UCSD-AML1 (cell line): Measurements from ENCODE around the gene CHCHD6.

Experiments used
- DNase-seq: peaks from one replicate; lab custom pipeline; 2025; ENCODE audit not compliant: unreplicated experiment; lab: John Stamatoyannopoulos, UW

CHCHD6 gene

DNA sequence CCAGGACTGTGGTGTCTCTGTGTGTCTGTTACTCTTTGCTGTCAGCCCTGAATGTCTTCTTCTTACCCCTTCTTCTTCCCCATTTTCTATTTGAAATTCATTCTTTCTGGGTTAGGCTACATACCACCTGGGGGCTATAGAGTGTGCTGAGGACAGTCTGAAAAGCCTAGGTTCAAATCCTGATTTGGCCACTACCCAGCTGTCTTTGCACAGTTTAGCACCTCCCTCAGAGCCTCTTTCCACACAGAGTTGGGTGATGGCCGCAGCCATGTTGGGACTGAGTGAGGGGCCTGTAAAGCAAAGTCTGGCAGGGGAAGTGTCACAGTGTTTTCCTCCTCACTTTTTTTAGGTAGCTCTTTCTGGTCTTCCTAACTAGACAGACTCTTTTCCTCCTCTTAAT lies 113.7 kb downstream of the CHCHD6 start:
- no peak for DNase-seq

DNA sequence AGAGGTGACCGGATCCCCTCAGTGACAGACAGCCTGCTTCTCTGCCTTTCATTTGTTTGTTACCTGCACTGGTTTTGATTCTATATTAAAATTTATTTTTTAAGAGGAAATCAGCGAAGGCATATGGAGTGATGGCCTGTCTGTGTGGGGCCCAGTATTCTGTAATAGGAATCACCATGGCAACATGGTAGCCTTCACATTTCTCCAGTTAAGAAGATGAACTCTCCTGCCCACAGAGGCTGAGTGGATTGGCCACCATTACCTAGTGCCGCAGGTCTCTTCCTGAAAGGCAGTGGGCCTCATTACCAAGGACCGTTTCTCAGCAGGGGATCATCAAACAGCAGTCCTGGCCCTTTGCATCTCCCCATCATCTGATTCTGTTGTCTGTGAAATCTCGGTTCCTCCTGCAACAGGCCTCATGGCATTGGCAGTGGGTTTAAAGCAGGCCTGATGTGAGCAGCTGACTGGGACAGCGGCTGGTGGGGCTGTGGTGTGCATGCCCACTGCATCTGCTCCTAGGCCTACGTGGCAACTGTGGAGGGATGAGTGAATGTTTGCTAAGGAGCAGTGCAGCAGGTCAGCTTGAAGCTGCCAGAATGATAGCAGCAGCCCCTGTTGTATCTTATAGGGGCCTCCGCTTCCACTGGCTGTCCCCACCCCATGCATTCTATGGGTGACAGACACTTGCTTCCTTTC lies 114.5 kb downstream of the CHCHD6 start:
- no peak for DNase-seq

DNA sequence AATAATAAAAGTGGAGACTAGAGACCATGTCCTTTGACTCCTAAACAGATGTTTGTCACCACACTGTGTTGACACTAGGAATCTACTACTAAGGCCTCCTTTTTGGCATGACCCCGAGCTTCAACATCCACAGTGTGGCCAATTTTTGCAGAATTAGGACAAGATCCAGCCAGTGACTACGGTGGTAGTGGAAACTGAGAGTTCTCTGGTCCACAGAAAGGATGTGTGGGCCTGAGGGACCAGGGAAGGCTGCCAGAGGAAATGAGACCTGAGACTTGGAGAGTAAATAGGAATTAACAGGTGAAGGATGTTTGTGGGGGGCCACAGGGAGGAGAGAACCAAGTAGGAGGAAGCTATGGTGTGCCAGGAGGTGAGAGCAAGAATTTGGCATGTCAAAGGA lies 122.7 kb downstream of the CHCHD6 start:
- DNase-seq, result no peak

DNA sequence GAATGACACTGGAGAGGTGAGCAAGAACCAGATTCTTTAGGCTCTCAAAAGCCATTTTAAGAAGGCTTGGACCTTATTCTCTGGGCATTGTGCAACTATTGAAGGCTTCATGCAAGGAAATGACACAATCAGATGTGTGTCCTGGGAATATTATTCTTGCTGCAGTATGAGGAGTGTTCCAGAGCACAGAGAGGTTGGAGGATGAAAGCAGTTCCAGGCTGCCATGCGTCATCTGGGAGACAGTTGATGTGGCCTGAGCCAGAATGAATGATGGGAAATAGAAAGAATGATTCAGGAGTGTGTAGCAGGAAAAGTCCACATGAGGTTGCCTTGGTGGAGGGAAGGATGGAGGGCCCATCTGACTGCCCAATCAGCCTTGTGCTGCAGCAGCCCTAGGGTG lies 123.1 kb downstream of the CHCHD6 start:
- no peak for DNase-seq

GRCh38 chr3:126828306-126828705 lies 124.3 kb downstream of the CHCHD6 start:
- DNase-seq, result no peak

DNA sequence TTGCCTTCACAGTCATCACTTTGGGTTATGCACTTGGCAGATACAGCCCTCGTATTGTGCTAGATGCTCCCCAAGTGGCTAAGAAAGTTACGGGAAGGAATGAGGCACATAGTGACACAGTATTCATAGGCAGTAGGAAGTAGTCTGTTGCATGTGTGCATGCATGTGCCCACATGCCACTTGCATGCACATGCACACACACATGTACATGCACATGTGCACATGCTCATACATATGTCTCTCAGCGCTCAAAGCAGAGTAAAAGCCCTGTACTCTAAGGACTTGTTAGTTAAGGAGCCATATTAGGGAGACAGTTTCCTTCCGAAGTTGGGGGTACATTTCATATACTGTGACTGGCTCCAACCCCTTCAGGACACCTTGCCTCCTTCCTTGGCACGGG lies 128.9 kb downstream of the CHCHD6 start:
- no peak for DNase-seq

DNA sequence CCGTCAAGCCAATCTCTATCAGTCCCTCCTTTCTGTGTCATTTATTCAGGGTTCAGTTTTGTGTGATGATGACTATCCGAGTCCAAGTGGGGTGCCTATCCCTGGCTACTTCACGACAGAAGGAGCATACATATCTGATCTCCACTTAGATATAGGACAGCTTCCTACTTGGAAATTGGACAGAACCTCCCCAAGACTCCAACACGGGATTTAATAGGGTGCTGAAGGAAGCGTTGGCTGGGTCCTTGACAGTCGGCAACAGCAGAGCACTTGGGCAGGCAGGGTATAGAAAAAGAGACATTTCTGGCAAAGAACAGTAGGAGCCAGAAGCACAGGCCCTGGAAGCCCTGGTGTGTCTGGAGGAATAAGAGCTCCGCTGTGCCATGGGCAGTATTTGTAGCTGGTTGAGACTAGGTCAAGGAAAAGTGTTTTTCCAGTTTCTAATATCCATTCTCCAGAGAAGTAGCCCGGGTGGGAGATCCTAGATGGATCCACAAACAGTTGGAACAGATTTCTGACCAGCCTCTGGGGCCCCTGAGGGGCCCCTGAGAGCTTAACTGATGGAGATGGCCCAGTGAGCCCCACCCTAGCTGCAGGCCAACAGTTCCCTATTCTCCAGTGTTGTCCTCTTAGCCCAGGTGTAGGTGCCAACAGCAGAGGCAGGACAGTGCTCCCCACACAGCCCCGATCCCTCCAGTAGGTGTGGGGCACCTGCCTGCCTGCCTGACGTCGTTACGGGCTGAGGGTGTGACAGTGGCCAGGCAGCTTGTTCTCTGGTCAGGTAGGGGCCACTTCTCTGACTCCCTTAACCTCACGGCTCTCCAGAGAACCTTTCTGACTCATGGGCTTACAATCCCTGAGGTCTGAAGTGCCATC lies 130.8 kb downstream of the CHCHD6 start:
- DNase-seq, result no peak

DNA sequence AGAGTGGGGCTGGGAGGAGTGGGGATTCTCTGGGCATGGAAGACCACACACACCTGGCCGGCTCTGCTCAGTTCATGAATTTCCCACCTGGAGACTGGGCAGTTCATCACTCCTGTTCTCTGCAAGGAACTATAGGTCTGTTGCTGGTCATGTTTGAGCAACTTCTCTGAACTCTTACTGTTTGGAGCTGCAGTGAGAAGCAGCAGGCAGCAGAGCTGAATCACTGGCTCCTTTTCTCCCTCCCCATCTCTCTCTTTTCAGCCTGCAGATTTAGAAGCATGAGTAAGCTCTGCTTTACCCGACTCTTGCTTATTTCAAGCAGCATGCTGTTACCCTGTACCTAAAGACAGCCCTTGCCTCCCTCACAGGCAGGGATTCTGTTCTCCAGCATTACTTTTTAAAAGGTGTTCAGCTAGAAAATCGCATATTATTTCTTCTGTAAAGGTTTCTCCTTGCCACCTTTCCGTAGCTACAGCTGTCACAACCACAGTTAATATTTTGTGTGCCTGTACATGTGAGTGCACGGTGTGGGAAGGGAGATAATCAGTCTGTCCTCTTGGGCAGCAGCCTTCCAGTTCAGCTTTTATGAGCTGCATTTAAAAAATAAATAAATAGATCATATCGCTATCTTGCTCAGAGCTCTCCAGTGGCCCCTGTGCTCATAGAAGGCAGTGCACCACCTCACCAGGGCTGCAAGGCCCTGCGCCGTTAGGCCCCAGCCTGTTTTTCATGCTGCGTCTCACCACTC lies 131.6 kb downstream of the CHCHD6 start:
- no peak for DNase-seq

GRCh38 chr3:126836220-126836860 lies 132.3 kb downstream of the CHCHD6 start:
- no peak for DNase-seq

- no peak for DNase-seq
These were observed 133.7 kb downstream of the CHCHD6 start for GRCh38 chr3:126837773-126838172.

- no peak for DNase-seq
These were observed 142.1 kb downstream of the CHCHD6 start for GRCh38 chr3:126845920-126846715.

- no peak for DNase-seq
These were observed 143.0 kb downstream of the CHCHD6 start for GRCh38 chr3:126847061-126847460.

GRCh38 chr3:126848991-126849390 lies 145.0 kb downstream of the CHCHD6 start:
- no peak for DNase-seq

- DNase-seq, result no peak
These were observed 145.7 kb downstream of the CHCHD6 start for GRCh38 chr3:126849768-126850167.

DNA sequence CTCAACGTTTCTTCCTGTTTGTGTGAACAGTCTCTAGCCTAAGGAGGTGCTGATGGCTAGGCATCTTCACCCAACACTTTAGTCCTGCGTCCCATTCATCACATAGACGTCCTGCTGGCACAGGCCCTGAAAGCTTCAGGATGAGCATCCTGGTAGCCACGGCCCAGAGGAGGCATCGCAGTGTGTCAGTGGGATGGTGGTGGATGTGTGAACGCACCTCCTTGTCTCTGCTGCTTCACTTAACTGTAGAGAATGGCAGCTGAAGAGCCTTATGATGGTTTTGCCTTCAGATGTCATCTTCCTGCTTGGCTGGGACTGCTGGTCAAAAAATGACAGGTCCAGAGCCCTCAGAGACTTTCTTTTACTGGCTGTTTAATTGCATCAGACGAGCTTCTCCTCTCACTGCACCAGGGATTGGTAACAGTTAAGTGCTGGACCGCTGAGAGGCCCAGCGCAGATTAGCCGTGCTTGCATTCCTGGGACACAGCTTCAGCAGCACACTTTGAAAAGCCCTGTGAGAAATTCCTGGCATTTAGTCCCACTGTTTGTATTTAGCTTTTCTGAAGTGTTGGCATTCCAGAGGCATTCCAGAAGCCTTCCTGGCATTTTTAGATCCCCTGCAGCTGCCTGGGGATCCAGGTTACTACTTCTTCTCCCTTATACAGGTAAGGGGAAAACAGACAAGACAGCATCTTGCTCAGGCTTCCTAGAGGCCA lies 146.5 kb downstream of the CHCHD6 start:
- DNase-seq, result no peak

- DNase-seq, result no peak
These were observed 147.3 kb downstream of the CHCHD6 start for GRCh38 chr3:126851382-126851781.

- no peak for DNase-seq
These were observed 147.9 kb downstream of the CHCHD6 start for GRCh38 chr3:126851934-126852333.

DNA sequence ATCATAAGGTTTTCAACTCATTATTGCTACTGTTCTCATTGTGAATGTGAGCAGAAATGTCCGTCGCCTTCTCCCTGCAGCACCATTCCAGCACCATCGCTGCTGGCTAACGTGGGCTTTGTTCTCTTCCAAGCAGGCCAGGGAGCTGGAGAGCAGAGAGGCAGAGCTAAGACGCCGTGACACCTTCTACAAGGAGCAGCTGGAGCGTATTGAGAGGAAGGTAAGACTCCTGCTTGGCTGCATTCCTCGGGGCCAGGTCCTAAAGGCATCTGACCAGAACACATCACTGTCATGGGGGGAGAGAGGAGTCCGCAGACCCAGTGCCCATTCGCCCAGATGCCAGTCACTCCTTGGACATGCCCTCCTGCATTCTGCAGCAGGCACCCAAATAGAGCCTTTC lies 148.5 kb downstream of the CHCHD6 start:
- DNase-seq, result no peak

DNA sequence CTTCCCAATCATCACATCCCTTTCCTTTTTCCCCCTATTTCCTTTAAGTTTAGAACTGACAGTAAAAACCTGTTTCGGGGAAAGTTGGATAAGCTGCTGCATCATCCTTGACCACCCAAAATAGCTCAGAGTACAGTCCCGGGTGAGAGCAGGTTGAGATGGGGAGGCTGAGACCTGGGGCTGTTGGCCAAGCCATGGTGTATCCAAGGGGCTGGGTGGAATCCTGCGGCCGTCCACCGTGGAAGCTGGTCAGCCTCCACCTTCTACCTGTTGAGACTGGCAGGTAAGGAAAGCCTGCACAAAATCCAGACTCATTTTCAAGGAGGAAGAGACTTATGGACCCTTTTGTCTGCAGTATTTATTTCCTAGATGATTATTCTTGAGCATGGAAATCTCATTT lies 150.6 kb downstream of the CHCHD6 start:
- no peak for DNase-seq

DNA sequence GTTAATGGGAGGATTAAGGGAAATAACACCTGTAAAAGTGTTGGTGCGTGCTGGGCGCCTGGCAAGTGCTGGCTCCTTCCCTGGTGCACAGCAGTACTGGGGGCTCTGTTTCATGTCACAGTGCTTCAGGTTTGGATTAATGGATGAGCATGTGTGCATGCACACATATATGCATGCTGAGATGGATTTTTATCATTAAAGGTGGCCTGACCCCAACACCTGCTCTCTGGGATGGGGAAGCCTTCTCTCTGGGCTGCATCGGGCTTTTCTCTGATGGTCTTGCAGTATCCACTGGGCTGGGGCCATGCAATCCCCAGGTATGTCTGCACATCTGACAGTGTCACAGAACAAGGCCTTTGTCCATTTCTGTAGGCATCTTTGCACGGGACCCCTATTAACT lies 151.3 kb downstream of the CHCHD6 start:
- DNase-seq, result no peak
